ENCODE data around the gene PLA2G5.

GRCh38 chr1:20031836-20032235 is 38.2 kb upstream of the PLA2G5 start:
- TF ChIP-seq CTCF (conservative IDR thresholded peaks at IDR 0.05; ENCODE audit: low read length), result no peak
- TF ChIP-seq EZH2phosphoT487 (IDR thresholded peaks at IDR 0.05; ENCODE audit: borderline replicate concordance, low read depth, low read length), result no peak
